Right cardiac atrium (tissue), 5 donors: ENCODE results near the gene THOC6. TPM values are rescaled to one million over a fixed set of nuclear protein-coding genes. Genes with fewer than 3 reads are reported as not detected.

Source experiments
- ATAC-seq, 2 donors: fragments of 200-7000 bp; cut with Tn5 transposase; one replicate each; pipeline versions ENCODE4 v1.8.0 to v1.9.1; 2020; ENCODE audit warnings: moderate library complexity in 2 of 2, mild to moderate bottlenecking in 1 of 2
- DNase-seq, 3 donors: peaks; one replicate each; pipeline ENCODE4 v3.0.0-alpha.2; 2020
- H3K27ac ChIP-seq: one replicate; pipeline ENCODE4 v1.5.1; 2013; ENCODE audit warnings: mild to moderate bottlenecking, low read length, control low read depth, moderate library complexity
- H3K27me3 ChIP-seq: one replicate; pipeline ENCODE4 v1.6.1; 2013; ENCODE audit not compliant: control insufficient read depth, insufficient read depth
- H3K4me1 ChIP-seq: one replicate; pipeline ENCODE4 v1.6.1; 2013; ENCODE audit warnings: low read length; ENCODE audit not compliant: control insufficient read depth, insufficient read depth
- H3K4me3 ChIP-seq: one replicate; pipeline ENCODE4 v1.5.1; 2013; ENCODE audit warnings: low read length, control low read depth
- H3K9me3 ChIP-seq: one replicate; pipeline ENCODE4 v1.6.1; 2013; ENCODE audit warnings: low read length; ENCODE audit not compliant: control insufficient read depth
- whole genome bisulfite sequencing: extraction: QIAGEN DNeasy Blood & Tissue Kit; methylation state at CpG from one replicate; pipeline ENCODE4 v1.1.7; 2013; 5-methylcytosine and 5-hydroxymethylcytosine counted together
- intact Hi-C, 4 donors: fragments of 100-400 bp; cut with DNase I; formaldehyde crosslinking; loops; one replicate each; pipeline versions ENCODE4 v1.11.0 to v1.14.0; 2022 to 2023
- long read RNA-seq, 4 donors: library from polyadenylated mRNA; unstranded; transcript quantifications; one replicate each; pipeline ENCODE4 v2.0.0, GENCODE V29; 2020 to 2021
- polyA plus RNA-seq: library from polyadenylated mRNA; stranded (reverse); fragments of 200-250 nt; gene quantifications from one replicate; pipeline ENCODE4 v1.2.3, GENCODE V29; 2013
- total RNA-seq, 4 donors: library from RNA; stranded (reverse); fragmentation: NEBNext Ultra II Directional; extraction: Animal tissue kit (Norgen Biotek cat#: 25700); gene quantifications; one replicate each; pipeline ENCODE4 v1.2.1, GENCODE V29; 2021
- donor health status: healthy with polysubstance abuse.
- donor health status: DM: no; HTN: yes; CAD: no.
- donor health status: DM: no; HTN: no; CAD: no.
- donor health status: DM: no; HTN: yes; CAD: no; lungs with severe emphysema.
- donor health status: DM: yes; HTN: yes; CAD: no.

The THOC6 gene
- total RNA-seq = 10 to 100 TPM; 11.1 to 13.7 (median 13.0) TPM
- 13.1 TPM for polyA plus RNA-seq
- long read RNA-seq, donor 1, transcript THOC6-202 (13 exons, 1,419 nt) = major isoform, 23 of 29 reads
- long read RNA-seq, donor 1, partial matches to known transcripts = 2 of 29 reads
- long read RNA-seq, donor 1, other reads (novel, unspliced or antisense) = 4 of 29 reads
- long read RNA-seq, donor 2, transcript THOC6-202 (13 exons, 1,419 nt) = major isoform, 6 of 10 reads
- long read RNA-seq, donor 2, partial matches to known transcripts = 0 of 10 reads
- long read RNA-seq, donor 2, other reads (novel, unspliced or antisense) = 4 of 10 reads
- long read RNA-seq, donor 3, transcript THOC6-202 (13 exons, 1,419 nt) = major isoform, 39 of 71 reads
- long read RNA-seq, donor 3, transcript THOC6-209 (13 exons, 1,360 nt) = minor isoform, 6 of 71 reads
- long read RNA-seq, donor 3, partial matches to known transcripts = 2 of 71 reads
- long read RNA-seq, donor 3, other reads (novel, unspliced or antisense) = 24 of 71 reads
- long read RNA-seq, donor 4, transcript THOC6-202 (13 exons, 1,419 nt) = major isoform, 7 of 12 reads
- long read RNA-seq, donor 4, partial matches to known transcripts = 0 of 12 reads
- long read RNA-seq, donor 4, other reads (novel, unspliced or antisense) = 5 of 12 reads

- Histone ChIP-seq H3K4me1 (peaks cover 10% of the 10 kb centered on the region), H3K9me3 (no peaks in the 10 kb centered on the region), H3K27me3 (no peaks in the 10 kb centered on the region), H3K27ac (peak within 1 kb of the TSS; percentile 99), H3K4me3 (peak within 1 kb of the TSS; percentile 56)
- intact Hi-C loops = no loop called here
- peak; percentile 79 to 84 for ATAC-seq
- under 1% methylated on average over 69 of the region's 69 CpGs for WGBS
- peak; percentile 97 to 99 (median 98) for DNase-seq
Measured at GRCh38 chr16:3023669-3024478, at the start of gene THOC6, which contains the start of gene HCFC1R1. TSS of gene THOC6 (plus strand) at chr16:3024035. CDS start at chr16:3024327, 292 bp downstream. TSS of gene HCFC1R1 (minus strand) at chr16:3023942. CDS start at chr16:3023941, 1 bp downstream.

- ATAC-seq = no peak
- intact Hi-C loops = no loop called here
- Histone ChIP-seq H3K27ac (no peak overlapping the region), H3K9me3 (no peaks in the 10 kb centered on the region), H3K27me3 (no peaks in the 10 kb centered on the region), H3K4me1 (no peaks in the 10 kb centered on the region), H3K4me3 (no peak overlapping the region)
- 93% methylated on average over 15 of the region's 15 CpGs for WGBS
- DNase-seq = peak in 1 of 3 donors; percentile 37
Measured at GRCh38 chr16:2974319-2975056, 49.3 kb upstream of the THOC6 start.

GRCh38 chr16:2975161-2975795, 48.6 kb upstream of the THOC6 start:
- H3K27ac ChIP-seq = no peak overlapping the region
- peak in 2 of 3 donors; percentile 48 to 52 for DNase-seq
- H3K4me3 ChIP-seq = no peak overlapping the region
- H3K9me3 ChIP-seq = no peaks in the 10 kb centered on the region
- no peaks in the 10 kb centered on the region for H3K27me3 ChIP-seq
- 93% methylated on average over 28 of the region's 28 CpGs for WGBS
- intact Hi-C loops = no loop called here
- H3K4me1 ChIP-seq = no peaks in the 10 kb centered on the region
- ATAC-seq = no peak

- Histone ChIP-seq H3K9me3 (no peaks in the 10 kb centered on the region), H3K4me1 (no peaks in the 10 kb centered on the region), H3K27me3 (no peaks in the 10 kb centered on the region), H3K27ac (no peak overlapping the region), H3K4me3 (no peak overlapping the region)
- intact Hi-C loops = no loop called here
- ATAC-seq (no peak), DNase-seq (no peak)
- WGBS = 94% methylated on average over 7 of the region's 7 CpGs
Measured at GRCh38 chr16:2976201-2976600, 47.6 kb upstream of the THOC6 start.

GRCh38 chr16:2976673-2977072, 47.2 kb upstream of the THOC6 start:
- Histone ChIP-seq H3K4me3 (no peak overlapping the region), H3K9me3 (no peaks in the 10 kb centered on the region), H3K27me3 (no peaks in the 10 kb centered on the region), H3K27ac (no peak overlapping the region), H3K4me1 (no peaks in the 10 kb centered on the region)
- peak in 1 of 3 donors; percentile 57 for DNase-seq
- 91% methylated on average over 15 of the region's 15 CpGs for WGBS
- ATAC-seq = no peak
- intact Hi-C loops = no loop called here

GRCh38 chr16:2977440-2977839, 46.4 kb upstream of the THOC6 start:
- WGBS = 86% methylated on average over 6 of the region's 6 CpGs
- DNase-seq (no peak), ATAC-seq (no peak)
- Histone ChIP-seq H3K9me3 (no peaks in the 10 kb centered on the region), H3K4me1 (no peaks in the 10 kb centered on the region), H3K4me3 (no peak overlapping the region), H3K27ac (no peak overlapping the region), H3K27me3 (no peaks in the 10 kb centered on the region)
- intact Hi-C loops = no loop called here

- no peaks in the 10 kb centered on the region for H3K4me1 ChIP-seq
- intact Hi-C loops = no loop called here
- WGBS = 7% methylated on average over 43 of the region's 43 CpGs
- ATAC-seq = no peak
- H3K27me3 ChIP-seq = no peaks in the 10 kb centered on the region
- peak overlapping the region; percentile 73 for H3K4me3 ChIP-seq
- no peak overlapping the region for H3K27ac ChIP-seq
- peak in 1 of 3 donors; percentile 75 for DNase-seq
- no peaks in the 10 kb centered on the region for H3K9me3 ChIP-seq
Measured at GRCh38 chr16:2979669-2980226, 44.1 kb upstream of the THOC6 start.

- WGBS = 5% methylated on average over 91 of the region's 91 CpGs
- DNase-seq (peak; percentile 93 to 97 (median 97)), ATAC-seq (peak; percentile 94 to 95)
- no peaks in the 10 kb centered on the region for H3K9me3 ChIP-seq
- no peaks in the 10 kb centered on the region for H3K27me3 ChIP-seq
- H3K4me1 ChIP-seq = no peaks in the 10 kb centered on the region
- H3K4me3 ChIP-seq = peak within 1 kb of the TSS; percentile 73
- H3K27ac ChIP-seq = peak within 1 kb of the TSS; percentile 87
- intact Hi-C loops = no loop called here
Measured at GRCh38 chr16:2980227-2981176, 43.3 kb upstream of the THOC6 start, which contains the start of gene PKMYT1. TSS of gene PKMYT1 (minus strand) at chr16:2980446. CDS start at chr16:2979657, 789 bp downstream.
